LoVo (cell line): ENCODE measurements around the gene AHCTF1.

Source experiments
- DNase-seq: peaks from one replicate; pipeline ENCODE4 v3.0.0-alpha.2; 2016; ENCODE audit warnings: low spot score

Gene AHCTF1

GRCh38 chr1:246931549-246932365 lies at the start of gene AHCTF1:
Gene AHCTF1 (minus strand): TSS chr1:246931948. CDS start chr1:246918370, 13,578 bp downstream.
- peak; percentile 98 for DNase-seq

GRCh38 chr1:246978785-246979184 lies 47.0 kb upstream of the AHCTF1 start:
- DNase-seq = no peak

- DNase-seq = no peak
These were observed 46.5 kb upstream of the AHCTF1 start for GRCh38 chr1:246978281-246978680.

- no peak for DNase-seq
These were observed 40.2 kb upstream of the AHCTF1 start for GRCh38 chr1:246971969-246972368.

GRCh38 chr1:246971090-246971721 lies 39.5 kb upstream of the AHCTF1 start:
- DNase-seq = no peak

GRCh38 chr1:246969621-246970020 lies 37.9 kb upstream of the AHCTF1 start:
- no peak for DNase-seq

GRCh38 chr1:246966502-246966901 lies 34.8 kb upstream of the AHCTF1 start:
- DNase-seq = no peak

- DNase-seq = no peak
These were observed 28.4 kb upstream of the AHCTF1 start for GRCh38 chr1:246959944-246960693.

GRCh38 chr1:246954126-246954525 lies 22.4 kb upstream of the AHCTF1 start:
- DNase-seq = no peak

GRCh38 chr1:246951413-246951812 lies 19.7 kb upstream of the AHCTF1 start:
- DNase-seq = no peak

- no peak for DNase-seq
These were observed 18.2 kb upstream of the AHCTF1 start for GRCh38 chr1:246949956-246950355.

GRCh38 chr1:246947255-246947654 lies 15.5 kb upstream of the AHCTF1 start:
- DNase-seq = no peak

- DNase-seq = no peak
These were observed 14.6 kb upstream of the AHCTF1 start for GRCh38 chr1:246946366-246946765.

- DNase-seq = no peak
These were observed 3.0 kb upstream of the AHCTF1 start for GRCh38 chr1:246934765-246935164.

GRCh38 chr1:246933893-246934292 lies 2.1 kb upstream of the AHCTF1 start:
- DNase-seq = no peak

- no peak for DNase-seq
These were observed 585 bp upstream of the AHCTF1 start for GRCh38 chr1:246932366-246932700.

GRCh38 chr1:246930830-246931548 lies 759 bp downstream of the AHCTF1 start:
- DNase-seq = peak; percentile 32

GRCh38 chr1:246925997-246926626 lies 5.6 kb downstream of the AHCTF1 start:
- DNase-seq = no peak

- no peak for DNase-seq
These were observed 7.8 kb downstream of the AHCTF1 start for GRCh38 chr1:246923900-246924299.

- no peak for DNase-seq
These were observed 8.3 kb downstream of the AHCTF1 start for GRCh38 chr1:246923482-246923881.

- DNase-seq = no peak
These were observed 10.3 kb downstream of the AHCTF1 start for GRCh38 chr1:246921481-246921880.

- no peak for DNase-seq
These were observed 11.8 kb downstream of the AHCTF1 start for GRCh38 chr1:246919902-246920301.
